ENCODE data around the gene PRSS8. TPM values are rescaled to one million over a fixed set of nuclear protein-coding genes. Genes with fewer than 3 reads are reported as not detected.

The PRSS8 gene
- total and polyA plus RNA-seq, 4 donors = 0.10 to 1.5 (median 0.70) TPM

- Histone ChIP-seq H3K27ac (ENCODE audit: low read depth, low read length) (no peak overlapping the region), H3K4me3 (ENCODE audit: low read depth, low read length) (no peak overlapping the region), H3K9me3 (ENCODE audit: control insufficient read depth, insufficient read depth, low read length) (no peaks in the 10 kb centered on the region), H3K4me1 (ENCODE audit: control insufficient read depth, insufficient read depth, low read length) (peaks cover 27% of the 10 kb centered on the region), H3K27me3 (ENCODE audit: control insufficient read depth, insufficient read depth, low read length) (no peaks in the 10 kb centered on the region), H3K36me3 (ENCODE audit: control insufficient read depth, insufficient read depth, low read length) (peaks cover 100% of the 10 kb centered on the region)
- WGBS (ENCODE audit: insufficient coverage) = 89% methylated on average over 14 of the region's 16 CpGs
- DNase-seq (ENCODE audit: low read depth in 4 of 6, low spot score in 6 of 6) = no peak
These were observed 50.8 kb downstream of the PRSS8 start for GRCh38 chr16:31084584-31085302.

- no peak overlapping the region for H3K27ac ChIP-seq (ENCODE audit: low read depth, low read length)
- no peak for DNase-seq (ENCODE audit: low read depth in 4 of 6, low spot score in 6 of 6)
- peaks cover 27% of the 10 kb centered on the region for H3K4me1 ChIP-seq (ENCODE audit: control insufficient read depth, insufficient read depth, low read length)
- H3K27me3 ChIP-seq (ENCODE audit: control insufficient read depth, insufficient read depth, low read length) = no peaks in the 10 kb centered on the region
- peaks cover 100% of the 10 kb centered on the region for H3K36me3 ChIP-seq (ENCODE audit: control insufficient read depth, insufficient read depth, low read length)
- H3K9me3 ChIP-seq (ENCODE audit: control insufficient read depth, insufficient read depth, low read length) = no peaks in the 10 kb centered on the region
- H3K4me3 ChIP-seq (ENCODE audit: low read depth, low read length) = no peak overlapping the region
- WGBS (ENCODE audit: insufficient coverage) = 92% methylated on average over 11 of the region's 13 CpGs
These were observed 51.5 kb downstream of the PRSS8 start for GRCh38 chr16:31083981-31084380.

- Histone ChIP-seq H3K9me3 (ENCODE audit: control insufficient read depth, insufficient read depth, low read length) (no peaks in the 10 kb centered on the region), H3K4me1 (ENCODE audit: control insufficient read depth, insufficient read depth, low read length) (peaks cover 24% of the 10 kb centered on the region), H3K27me3 (ENCODE audit: control insufficient read depth, insufficient read depth, low read length) (no peaks in the 10 kb centered on the region), H3K4me3 (ENCODE audit: low read depth, low read length) (no peak overlapping the region), H3K36me3 (ENCODE audit: control insufficient read depth, insufficient read depth, low read length) (peaks cover 100% of the 10 kb centered on the region), H3K27ac (ENCODE audit: low read depth, low read length) (no peak overlapping the region)
- WGBS (ENCODE audit: insufficient coverage) = 86% methylated on average over 4 of the region's 5 CpGs
- no peak for DNase-seq (ENCODE audit: low read depth in 4 of 6, low spot score in 6 of 6)
These were observed 52.0 kb downstream of the PRSS8 start for GRCh38 chr16:31083556-31083955.

- Histone ChIP-seq H3K36me3 (ENCODE audit: control insufficient read depth, insufficient read depth, low read length) (peaks cover 100% of the 10 kb centered on the region), H3K4me1 (ENCODE audit: control insufficient read depth, insufficient read depth, low read length) (peaks cover 22% of the 10 kb centered on the region), H3K27ac (ENCODE audit: low read depth, low read length) (no peak overlapping the region), H3K27me3 (ENCODE audit: control insufficient read depth, insufficient read depth, low read length) (no peaks in the 10 kb centered on the region), H3K9me3 (ENCODE audit: control insufficient read depth, insufficient read depth, low read length) (no peaks in the 10 kb centered on the region), H3K4me3 (ENCODE audit: low read depth, low read length) (no peak overlapping the region)
- no CpG with 5 or more reads among the region's 9 CpGs for WGBS (ENCODE audit: insufficient coverage)
- no peak for DNase-seq (ENCODE audit: low read depth in 4 of 6, low spot score in 6 of 6)
These were observed 52.4 kb downstream of the PRSS8 start for GRCh38 chr16:31083081-31083480.

- H3K4me1 ChIP-seq (ENCODE audit: control insufficient read depth, insufficient read depth, low read length) = peaks cover 22% of the 10 kb centered on the region
- no peak overlapping the region for H3K27ac ChIP-seq (ENCODE audit: low read depth, low read length)
- 74% methylated on average over 13 of the region's 14 CpGs for WGBS (ENCODE audit: insufficient coverage)
- no peak for DNase-seq (ENCODE audit: low read depth in 4 of 6, low spot score in 6 of 6)
- H3K36me3 ChIP-seq (ENCODE audit: control insufficient read depth, insufficient read depth, low read length) = peaks cover 100% of the 10 kb centered on the region
- no peaks in the 10 kb centered on the region for H3K9me3 ChIP-seq (ENCODE audit: control insufficient read depth, insufficient read depth, low read length)
- no peak overlapping the region for H3K4me3 ChIP-seq (ENCODE audit: low read depth, low read length)
- H3K27me3 ChIP-seq (ENCODE audit: control insufficient read depth, insufficient read depth, low read length) = no peaks in the 10 kb centered on the region
These were observed 53.0 kb downstream of the PRSS8 start for GRCh38 chr16:31082368-31083045.

Small RNAs within 50 kb of the gene (small RNA-seq; reads per million reads assigned to genes)
- not detected for gene AC009088.4 (ENCODE audit: low replicate concordance)
- gene NDUFA3P6 (ENCODE audit: low replicate concordance) = not detected

Other genes starting within 250 kb of the PRSS8 start
- 10 to 100 TPM; 27.0 to 71.7 TPM for gene BCL7C, start 241.7 kb downstream of the PRSS8 start, total RNA-seq
- gene BCL7C, start 241.7 kb downstream of the PRSS8 start, polyA plus RNA-seq (ENCODE audit: insufficient read length in 2 of 2) = 10 to 100 TPM; 39.7 to 48.2 TPM
- 1 to 10 TPM in 1 of 2 donors, under 1 TPM in 1; 0.79 to 2.1 TPM for gene CTF1, start 239.1 kb downstream of the PRSS8 start, total RNA-seq
- 1 to 10 TPM; 4.0 to 6.1 TPM for gene CTF1, start 239.1 kb downstream of the PRSS8 start, polyA plus RNA-seq (ENCODE audit: insufficient read length in 2 of 2)
- gene FBXL19, start 212.2 kb downstream of the PRSS8 start, total RNA-seq = 10 to 100 TPM; 15.8 to 23.9 TPM
- gene FBXL19, start 212.2 kb downstream of the PRSS8 start, polyA plus RNA-seq (ENCODE audit: insufficient read length in 2 of 2) = 10 to 100 TPM; 86.4 to 90.1 TPM
- 10 to 100 TPM; 10.4 to 28.0 TPM for gene ORAI3, start 186.7 kb downstream of the PRSS8 start, total RNA-seq
- 10 to 100 TPM; 13.9 to 15.5 TPM for gene ORAI3, start 186.7 kb downstream of the PRSS8 start, polyA plus RNA-seq (ENCODE audit: insufficient read length in 2 of 2)
- gene SETD1A, start 178.0 kb downstream of the PRSS8 start, total RNA-seq = 1 to 10 TPM; 2.3 to 5.0 TPM
- 10 to 100 TPM; 16.7 to 17.4 TPM for gene SETD1A, start 178.0 kb downstream of the PRSS8 start, polyA plus RNA-seq (ENCODE audit: insufficient read length in 2 of 2)
- 10 to 100 TPM in 1 of 2 donors, 1 to 10 TPM in 1; 9.2 to 14.7 TPM for gene HSD3B7, start 150.5 kb downstream of the PRSS8 start, total RNA-seq
- gene HSD3B7, start 150.5 kb downstream of the PRSS8 start, polyA plus RNA-seq (ENCODE audit: insufficient read length in 2 of 2) = 1 to 10 TPM; 5.7 to 7.6 TPM
- 10 to 100 TPM; 16.0 to 46.5 TPM for gene STX1B, start 125.1 kb downstream of the PRSS8 start, total RNA-seq
- 100 to 1,000 TPM; 116 to 130 TPM for gene STX1B, start 125.1 kb downstream of the PRSS8 start, polyA plus RNA-seq (ENCODE audit: insufficient read length in 2 of 2)
- gene STX4, start 102.2 kb downstream of the PRSS8 start, total RNA-seq = 10 to 100 TPM; 28.6 to 45.2 TPM
- gene STX4, start 102.2 kb downstream of the PRSS8 start, polyA plus RNA-seq (ENCODE audit: insufficient read length in 2 of 2) = 10 to 100 TPM; 84.9 to 91.6 TPM
- gene ZNF668, start 61.5 kb downstream of the PRSS8 start, total RNA-seq = 1 to 10 TPM; 4.9 to 5.8 TPM
- gene ZNF668, start 61.5 kb downstream of the PRSS8 start, polyA plus RNA-seq (ENCODE audit: insufficient read length in 2 of 2) = 10 to 100 TPM; 12.6 TPM
- 10 to 100 TPM in 1 of 2 donors, 1 to 10 TPM in 1; 5.9 to 14.4 TPM for gene ZNF646, start 61.3 kb downstream of the PRSS8 start, total RNA-seq
- gene ZNF646, start 61.3 kb downstream of the PRSS8 start, polyA plus RNA-seq (ENCODE audit: insufficient read length in 2 of 2) = 10 to 100 TPM; 11.2 to 11.9 TPM
- 1 to 10 TPM; 2.0 to 9.8 TPM for gene PRSS53, start 46.8 kb downstream of the PRSS8 start, total RNA-seq
- gene PRSS53, start 46.8 kb downstream of the PRSS8 start, polyA plus RNA-seq (ENCODE audit: insufficient read length in 2 of 2) = 1 to 10 TPM; 2.5 to 7.1 TPM
- 100 to 1,000 TPM in 1 of 2 donors, 10 to 100 TPM in 1; 60.0 to 111 TPM for gene VKORC1, start 40.9 kb downstream of the PRSS8 start, total RNA-seq
- 100 to 1,000 TPM in 1 of 2 donors, 10 to 100 TPM in 1; 66.5 to 107 TPM for gene VKORC1, start 40.9 kb downstream of the PRSS8 start, polyA plus RNA-seq (ENCODE audit: insufficient read length in 2 of 2)
- 10 to 100 TPM; 13.5 to 25.0 TPM for gene BCKDK, start 27.3 kb downstream of the PRSS8 start, total RNA-seq
- gene BCKDK, start 27.3 kb downstream of the PRSS8 start, polyA plus RNA-seq (ENCODE audit: insufficient read length in 2 of 2) = 10 to 100 TPM; 49.7 TPM
- 10 to 100 TPM; 38.1 to 81.9 TPM for gene KAT8, start 18.1 kb downstream of the PRSS8 start, total RNA-seq
- 10 to 100 TPM; 54.7 to 69.7 TPM for gene KAT8, start 18.1 kb downstream of the PRSS8 start, polyA plus RNA-seq (ENCODE audit: insufficient read length in 2 of 2)
- gene PRSS36, start 14.3 kb upstream of the PRSS8 start, total RNA-seq = 1 to 10 TPM; 1.4 to 2.8 TPM
- 10 to 100 TPM; 10.5 TPM for gene PRSS36, start 14.3 kb upstream of the PRSS8 start, polyA plus RNA-seq (ENCODE audit: insufficient read length in 2 of 2)
- gene FUS, start 44.4 kb upstream of the PRSS8 start, total RNA-seq = 10 to 100 TPM; 49.9 to 59.2 TPM
- 100 to 1,000 TPM; 554 to 673 TPM for gene FUS, start 44.4 kb upstream of the PRSS8 start, polyA plus RNA-seq (ENCODE audit: insufficient read length in 2 of 2)
- 10 to 100 TPM; 10.6 to 14.3 TPM for gene PYCARD, start 67.0 kb upstream of the PRSS8 start, total RNA-seq
- 1 to 10 TPM; 6.8 to 7.6 TPM for gene PYCARD, start 67.0 kb upstream of the PRSS8 start, polyA plus RNA-seq (ENCODE audit: insufficient read length in 2 of 2)
- under 1 TPM; 0.22 to 0.50 TPM for gene TRIM72, start 78.4 kb upstream of the PRSS8 start, total RNA-seq
- 1 to 10 TPM in 1 of 2 donors, under 1 TPM in 1; 0.90 to 1.1 TPM for gene TRIM72, start 78.4 kb upstream of the PRSS8 start, polyA plus RNA-seq (ENCODE audit: insufficient read length in 2 of 2)
- 1 to 10 TPM in 1 of 2 donors, not detected in 1; 1.3 TPM for gene PYDC1, start 81.4 kb upstream of the PRSS8 start, total RNA-seq
- 1 to 10 TPM in 1 of 2 donors, under 1 TPM in 1; 0.86 to 2.0 TPM for gene PYDC1, start 81.4 kb upstream of the PRSS8 start, polyA plus RNA-seq (ENCODE audit: insufficient read length in 2 of 2)
- 10 to 100 TPM in 1 of 2 donors, 1 to 10 TPM in 1; 5.4 to 10.0 TPM for gene ITGAM, start 124.2 kb upstream of the PRSS8 start, total RNA-seq
- 1 to 10 TPM; 4.2 to 5.6 TPM for gene ITGAM, start 124.2 kb upstream of the PRSS8 start, polyA plus RNA-seq (ENCODE audit: insufficient read length in 2 of 2)
- 1 to 10 TPM; 2.8 to 7.2 TPM for gene ITGAX, start 219.4 kb upstream of the PRSS8 start, total RNA-seq
- gene ITGAX, start 219.4 kb upstream of the PRSS8 start, polyA plus RNA-seq (ENCODE audit: insufficient read length in 2 of 2) = 1 to 10 TPM; 7.0 to 9.3 TPM